WERI-Rb-1 (cell line): Measurements from ENCODE around the gene AGAP1.

Source experiments
- DNase-seq: peaks from one replicate; pipeline ENCODE4 v3.0.0-alpha.2; 2020
- H3K27ac ChIP-seq: fragments of 250-450 bp; sonication (Bioruptor Pico); 2 replicates; pipeline ENCODE4 v1.5.1; 2020; ENCODE audit warnings: mild to moderate bottlenecking, moderate library complexity
- H3K27me3 ChIP-seq: fragments of 250-450 bp; sonication (Bioruptor Pico); 2 replicates; pipeline ENCODE4 v1.5.1; 2021; ENCODE audit warnings: mild to moderate bottlenecking, low read depth, moderate library complexity; ENCODE audit not compliant: insufficient read depth, severe bottlenecking
- H3K36me3 ChIP-seq: fragments of 250-450 bp; sonication (Bioruptor Pico); 2 replicates; pipeline ENCODE4 v1.5.1; 2020; ENCODE audit warnings: mild to moderate bottlenecking, moderate library complexity
- H3K4me3 ChIP-seq: 2 replicates; pipeline ENCODE4 v1.5.1; 2011; ENCODE audit warnings: low read depth, mild to moderate bottlenecking, control low read depth, low read length
- H3K9me3 ChIP-seq: fragments of 250-450 bp; sonication (Bioruptor Pico); 2 replicates; pipeline ENCODE4 v1.5.1; 2021; ENCODE audit warnings: mild to moderate bottlenecking, moderate library complexity; ENCODE audit not compliant: severe bottlenecking
- CTCF ChIP-seq: IDR thresholded peaks from 2 replicates; pipeline ENCODE4 v1.5.1; 2011; ENCODE audit warnings: low read depth, mild to moderate bottlenecking, control low read depth, inconsistent platforms, low read length

Gene AGAP1

GRCh38 chr2:235765181-235765820 lies 271.5 kb downstream of the AGAP1 start:
- no peaks in the 10 kb centered on the region for H3K36me3 ChIP-seq
- H3K27ac ChIP-seq, result no peak overlapping the region
- no peak overlapping the region for H3K4me3 ChIP-seq
- no peak for TF ChIP-seq CTCF
- DNase-seq, result no peak
- H3K9me3 ChIP-seq, result no peaks in the 10 kb centered on the region
- H3K27me3 ChIP-seq, result no peaks in the 10 kb centered on the region

GRCh38 chr2:235766278-235766677 lies 272.4 kb downstream of the AGAP1 start:
- peak; percentile 14 for DNase-seq
- H3K9me3 ChIP-seq, result no peaks in the 10 kb centered on the region
- no peaks in the 10 kb centered on the region for H3K27me3 ChIP-seq
- H3K4me3 ChIP-seq, result no peak overlapping the region
- no peak overlapping the region for H3K27ac ChIP-seq
- no peaks in the 10 kb centered on the region for H3K36me3 ChIP-seq
- peak; percentile 49 for TF ChIP-seq CTCF

- no peaks in the 10 kb centered on the region for H3K9me3 ChIP-seq
- no peaks in the 10 kb centered on the region for H3K27me3 ChIP-seq
- no peak overlapping the region for H3K27ac ChIP-seq
- no peak overlapping the region for H3K4me3 ChIP-seq
- no peak for DNase-seq
- TF ChIP-seq CTCF, result no peak
- H3K36me3 ChIP-seq, result no peaks in the 10 kb centered on the region
Measured at GRCh38 chr2:235768606-235769005, 274.8 kb downstream of the AGAP1 start.

GRCh38 chr2:235769046-235769445 lies 275.2 kb downstream of the AGAP1 start:
- H3K27ac ChIP-seq, result no peak overlapping the region
- H3K4me3 ChIP-seq, result no peak overlapping the region
- no peak for DNase-seq

GRCh38 chr2:235770909-235771820 lies 277.3 kb downstream of the AGAP1 start:
- H3K9me3 ChIP-seq, result no peaks in the 10 kb centered on the region
- no peaks in the 10 kb centered on the region for H3K27me3 ChIP-seq
- TF ChIP-seq CTCF, result no peak
- no peak overlapping the region for H3K27ac ChIP-seq
- H3K4me3 ChIP-seq, result no peak overlapping the region
- no peaks in the 10 kb centered on the region for H3K36me3 ChIP-seq
- DNase-seq, result no peak

More at GRCh38 chr2:235769046-235769445, 275.2 kb downstream of the AGAP1 start:
- no peaks in the 10 kb centered on the region for H3K9me3 ChIP-seq
- H3K36me3 ChIP-seq, result no peaks in the 10 kb centered on the region
- TF ChIP-seq CTCF, result no peak
- H3K27me3 ChIP-seq, result no peaks in the 10 kb centered on the region
